Midbrain (tissue), 1 donor: ENCODE measurements around the gene DNAI2.

Experiments used
- DNase-seq: peaks from one replicate; lab custom pipeline; 2025; lab: John Stamatoyannopoulos, UW

The DNAI2 gene, protein sequence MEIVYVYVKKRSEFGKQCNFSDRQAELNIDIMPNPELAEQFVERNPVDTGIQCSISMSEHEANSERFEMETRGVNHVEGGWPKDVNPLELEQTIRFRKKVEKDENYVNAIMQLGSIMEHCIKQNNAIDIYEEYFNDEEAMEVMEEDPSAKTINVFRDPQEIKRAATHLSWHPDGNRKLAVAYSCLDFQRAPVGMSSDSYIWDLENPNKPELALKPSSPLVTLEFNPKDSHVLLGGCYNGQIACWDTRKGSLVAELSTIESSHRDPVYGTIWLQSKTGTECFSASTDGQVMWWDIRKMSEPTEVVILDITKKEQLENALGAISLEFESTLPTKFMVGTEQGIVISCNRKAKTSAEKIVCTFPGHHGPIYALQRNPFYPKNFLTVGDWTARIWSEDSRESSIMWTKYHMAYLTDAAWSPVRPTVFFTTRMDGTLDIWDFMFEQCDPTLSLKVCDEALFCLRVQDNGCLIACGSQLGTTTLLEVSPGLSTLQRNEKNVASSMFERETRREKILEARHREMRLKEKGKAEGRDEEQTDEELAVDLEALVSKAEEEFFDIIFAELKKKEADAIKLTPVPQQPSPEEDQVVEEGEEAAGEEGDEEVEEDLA

DNA sequence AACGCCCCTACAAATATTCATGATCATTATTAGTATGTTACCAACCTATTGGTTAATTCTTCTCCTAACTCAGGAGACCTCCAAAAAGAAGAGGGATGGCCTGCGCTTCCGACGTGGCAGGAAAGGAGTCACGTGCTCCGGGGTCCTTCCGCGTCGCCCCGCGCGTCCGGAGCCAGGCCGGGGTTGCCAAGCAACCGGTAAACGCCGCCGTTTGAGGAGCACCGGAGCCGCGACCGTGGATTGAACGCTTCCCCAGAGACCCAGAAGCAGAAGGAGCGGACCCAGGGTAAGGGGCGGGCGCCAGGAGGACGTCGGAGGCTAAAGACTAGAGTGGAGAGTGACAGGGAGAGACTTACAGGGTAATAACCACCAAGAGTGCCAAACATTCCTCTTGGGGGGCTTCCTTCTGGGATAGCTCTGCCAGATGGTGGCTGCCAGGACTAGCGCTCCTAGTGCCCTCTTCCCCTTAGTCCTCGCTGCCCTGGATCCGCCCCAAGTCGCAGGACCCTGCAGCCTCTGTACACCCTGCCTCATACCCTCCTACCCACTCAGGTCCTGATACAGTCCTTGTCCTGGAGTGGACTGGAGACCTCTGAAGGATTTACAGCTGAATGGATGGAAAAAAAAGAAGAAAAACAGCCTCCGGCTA is at the start of gene DNAI2:
Gene DNAI2, plus strand, starts transcription at position 175 of the 649 bp plus-strand sequence. CDS start 7,584 bp downstream, outside the sequence.
- DNase-seq: no peak

GRCh38 chr17:74224959-74225725 is 48.9 kb upstream of the DNAI2 start:
- DNase-seq: no peak

GRCh38 chr17:74226252-74226651 is 47.8 kb upstream of the DNAI2 start:
- no peak for DNase-seq

DNA sequence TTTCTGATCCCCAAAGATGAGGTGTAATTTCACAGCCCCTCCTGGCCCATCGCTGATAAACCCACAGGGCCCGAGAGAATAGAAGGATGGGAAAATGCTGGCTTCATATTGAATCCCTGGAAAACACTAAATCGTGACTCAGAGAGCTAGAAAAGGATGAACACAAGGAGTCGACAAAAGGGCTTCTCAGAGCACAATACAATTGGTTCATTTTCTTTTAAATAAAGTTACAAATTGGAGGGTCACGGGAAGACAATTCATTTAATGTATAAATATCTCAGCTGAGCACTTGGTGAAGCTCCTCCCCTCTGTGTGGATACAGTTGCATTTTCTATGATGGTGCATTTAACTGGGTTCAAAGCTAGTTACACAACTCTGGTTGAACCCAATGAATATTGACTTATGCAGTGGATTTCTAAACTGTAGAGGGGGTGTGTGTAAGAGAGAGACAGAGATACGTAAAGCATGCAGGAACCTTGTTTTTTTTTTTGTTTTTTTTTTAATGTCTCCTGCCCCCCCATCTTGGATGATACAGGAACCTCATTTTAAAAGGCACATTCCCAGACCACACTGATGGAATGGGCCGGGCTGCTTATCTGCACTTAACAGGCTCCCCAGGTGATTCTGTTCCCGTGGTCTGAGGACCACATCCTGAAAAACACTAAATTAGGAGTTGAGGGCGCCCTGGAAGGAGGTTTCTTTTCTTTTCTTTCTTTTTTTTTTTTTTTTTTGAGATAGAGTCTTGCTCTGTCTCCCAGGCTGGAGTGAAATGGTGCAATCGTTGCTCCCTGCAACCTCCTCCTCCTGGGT is 46.6 kb upstream of the DNAI2 start:
- DNase-seq: no peak

DNA sequence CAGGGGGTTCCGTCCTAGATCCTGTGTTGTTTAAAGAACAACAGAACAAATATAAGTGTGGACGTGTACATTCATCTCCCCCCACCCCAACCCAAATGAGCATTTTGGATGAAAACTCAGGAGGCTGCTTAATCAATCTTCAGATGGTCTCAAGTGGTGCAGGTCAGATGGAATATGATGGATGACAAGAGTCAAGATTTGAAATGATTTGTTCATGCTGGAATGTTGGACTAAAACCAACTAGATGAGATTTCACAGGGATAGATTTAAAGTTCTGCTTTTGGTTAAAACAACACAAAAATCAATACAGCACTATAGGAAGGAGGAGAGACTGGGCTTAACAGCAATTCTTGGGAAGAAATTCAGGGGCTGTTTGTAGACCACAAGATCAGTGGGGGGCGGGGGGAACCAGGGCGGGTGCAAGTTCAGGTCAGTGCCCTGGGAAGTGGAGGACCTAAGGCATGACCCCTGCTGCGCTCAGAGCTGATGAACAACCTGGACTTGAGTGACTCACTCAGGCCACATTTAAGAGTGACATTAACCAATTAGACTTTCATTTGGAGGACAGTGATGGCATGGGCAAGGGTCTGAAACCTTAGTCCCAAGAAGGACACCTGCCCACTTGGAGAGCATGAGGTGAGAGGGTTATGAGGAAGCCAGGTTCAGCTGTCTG is 45.6 kb upstream of the DNAI2 start:
- no peak for DNase-seq

DNA sequence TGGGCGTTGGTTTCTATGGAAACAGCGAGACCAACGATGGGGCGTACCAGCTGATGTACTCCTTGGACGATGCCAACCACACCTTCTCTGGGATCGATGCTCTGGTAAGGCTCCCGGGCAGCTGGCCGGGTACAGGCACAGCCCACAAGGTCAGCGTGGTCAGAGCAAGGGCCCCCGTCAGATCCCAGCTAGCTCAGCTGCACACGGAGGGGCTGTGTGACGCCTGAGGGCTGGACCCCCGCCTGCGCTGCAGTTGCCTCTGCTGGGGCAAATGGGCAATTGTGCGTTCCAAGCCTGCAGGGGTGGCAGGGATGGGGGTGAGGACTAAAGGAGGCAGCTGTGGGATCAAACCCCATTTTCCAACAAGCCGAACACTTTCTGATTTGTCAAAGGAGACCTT is 43.1 kb upstream of the DNAI2 start:
- DNase-seq: no peak

DNA sequence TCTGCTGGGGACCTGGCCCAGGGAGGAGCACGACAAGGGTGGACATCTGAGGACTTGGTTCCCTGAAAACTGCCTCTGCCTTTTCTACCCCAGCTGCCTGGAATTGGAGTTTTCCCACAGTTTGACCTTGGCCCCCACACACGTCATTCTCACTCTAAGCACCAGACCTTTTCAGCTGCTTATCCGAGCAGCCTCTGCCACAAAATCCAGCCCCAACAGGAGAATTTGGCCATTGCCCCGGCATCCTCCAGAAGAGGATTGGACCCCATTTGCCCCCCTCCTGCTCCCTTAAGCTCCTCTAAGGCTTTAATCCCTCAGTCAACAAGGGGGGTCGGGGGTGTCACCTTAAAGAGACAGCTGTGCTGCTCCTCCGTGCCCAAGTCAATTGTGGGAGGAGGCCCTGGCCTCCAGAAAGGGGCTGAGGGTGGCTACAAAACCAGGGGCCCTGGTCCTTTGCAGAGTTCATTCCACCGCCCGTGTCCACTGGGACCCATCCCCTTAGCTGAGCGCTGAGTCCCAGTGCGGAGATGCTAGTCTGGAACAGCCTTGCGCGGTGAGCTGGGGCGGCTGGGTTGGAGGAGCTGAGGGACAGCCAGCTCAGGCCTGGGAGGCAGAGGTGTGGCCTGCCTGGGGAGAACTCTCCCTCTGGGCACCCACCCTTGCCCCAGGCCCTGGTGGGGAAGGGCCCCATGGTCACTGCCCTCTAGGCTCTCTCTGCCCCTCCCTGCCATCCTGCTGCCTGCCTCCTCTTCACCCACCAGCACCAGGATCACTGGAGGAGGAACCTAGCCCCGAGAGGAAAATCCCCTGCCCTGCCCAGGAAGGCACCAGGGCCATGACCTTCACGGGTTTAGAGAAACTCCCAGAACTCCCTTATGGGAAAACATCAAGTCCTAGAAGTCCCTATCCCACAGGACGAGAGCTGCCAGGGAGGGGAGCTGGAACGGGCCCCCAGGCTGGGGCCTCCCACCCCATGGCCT is 41.8 kb upstream of the DNAI2 start:
- DNase-seq: no peak

DNA sequence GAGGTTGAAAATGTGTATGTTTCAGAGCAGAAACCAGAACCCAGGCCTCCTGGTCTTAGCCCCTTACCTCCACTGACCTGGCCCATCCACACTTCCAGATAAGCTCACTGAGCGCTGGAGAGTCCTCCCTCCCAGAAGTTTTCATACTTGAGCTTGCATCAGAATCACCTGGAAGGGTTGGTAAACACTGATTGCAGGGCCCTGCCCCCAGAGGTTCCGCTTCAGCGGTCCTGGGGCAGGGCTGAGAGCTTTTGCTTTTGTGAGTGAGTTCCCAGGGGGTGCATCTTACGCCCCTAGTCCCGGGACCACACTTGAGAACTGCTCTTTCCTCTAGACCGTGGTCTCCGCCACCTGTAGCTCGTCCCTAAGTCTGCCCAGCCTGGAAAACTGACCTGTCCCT is 40.1 kb upstream of the DNAI2 start:
- no peak for DNase-seq

DNA sequence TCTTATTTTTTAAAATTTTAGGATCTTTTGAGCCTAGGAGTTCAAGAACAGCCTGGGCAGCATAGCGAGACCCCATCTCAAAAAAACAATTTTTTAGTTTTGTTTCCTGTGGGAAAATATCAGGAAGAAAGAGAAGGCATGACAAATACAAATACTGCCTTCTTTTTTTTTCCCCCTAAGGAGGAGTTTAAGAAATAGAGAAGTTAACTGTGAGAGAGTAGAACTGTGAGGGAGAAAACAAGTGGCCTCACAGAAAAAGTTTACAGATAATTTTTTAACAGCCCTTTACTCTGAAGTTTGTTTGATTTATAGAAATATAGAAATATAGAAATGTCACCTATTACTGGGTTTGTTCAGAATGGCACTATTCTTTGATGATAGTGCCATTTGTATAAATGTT is 39.5 kb upstream of the DNAI2 start:
- DNase-seq: no peak

GRCh38 chr17:74235040-74235581 is 38.9 kb upstream of the DNAI2 start:
- DNase-seq: peak; percentile 87

- peak; percentile 37 for DNase-seq
Observed at GRCh38 chr17:74235911-74236371, 38.1 kb upstream of the DNAI2 start.

GRCh38 chr17:74237321-74237720 is 36.7 kb upstream of the DNAI2 start:
- no peak for DNase-seq

DNA sequence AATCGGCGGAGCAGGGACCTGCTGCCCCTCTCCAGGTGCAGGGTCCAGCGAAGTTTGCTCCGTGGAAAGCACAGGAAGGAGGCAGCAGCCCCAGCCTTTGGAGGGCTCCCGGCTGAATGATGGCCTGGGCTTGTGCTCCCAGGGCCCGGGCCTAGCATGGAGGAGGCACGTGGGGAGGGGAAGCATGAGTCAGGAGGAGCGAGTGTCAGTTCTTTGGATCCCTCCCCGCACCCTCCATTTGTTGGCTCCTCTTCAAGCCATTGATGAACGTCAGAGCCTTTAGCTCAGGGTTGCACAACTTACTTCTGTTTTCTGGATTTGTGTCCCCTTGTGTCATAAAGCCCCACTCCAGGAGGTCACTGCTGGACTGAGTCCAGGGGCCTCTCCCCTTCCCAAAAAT is 34.9 kb upstream of the DNAI2 start:
- no peak for DNase-seq

DNA sequence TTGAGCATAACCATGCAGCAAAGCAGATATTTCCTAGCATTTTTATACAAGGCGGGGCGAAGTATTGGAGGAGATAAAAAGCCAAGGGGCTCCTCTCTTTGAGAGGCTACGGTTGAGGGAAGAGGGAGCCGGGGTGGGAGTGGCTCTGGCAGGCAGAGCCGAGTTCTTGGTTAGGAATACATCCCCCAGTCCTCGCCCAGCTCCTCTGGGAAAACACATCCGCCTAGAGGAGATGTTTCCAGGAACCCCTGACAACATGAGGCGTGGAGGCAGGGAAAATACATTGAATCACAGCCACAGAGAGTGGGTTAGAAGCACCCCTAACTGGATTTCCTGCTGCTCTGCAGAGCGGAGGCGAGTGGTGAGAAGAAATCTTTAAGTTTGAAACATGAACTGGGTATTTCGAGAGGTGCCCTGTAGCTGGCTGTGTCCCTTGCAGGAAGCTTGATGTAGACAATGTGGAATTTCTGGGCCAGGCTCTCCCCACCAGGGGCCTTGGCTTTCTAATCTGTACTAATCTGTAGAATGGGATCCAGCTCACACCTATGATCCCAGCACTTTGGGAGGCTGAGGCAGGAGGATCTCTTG is 33.3 kb upstream of the DNAI2 start:
- DNase-seq: no peak

GRCh38 chr17:74241431-74241830 is 32.6 kb upstream of the DNAI2 start:
- DNase-seq: peak; percentile 59

DNA sequence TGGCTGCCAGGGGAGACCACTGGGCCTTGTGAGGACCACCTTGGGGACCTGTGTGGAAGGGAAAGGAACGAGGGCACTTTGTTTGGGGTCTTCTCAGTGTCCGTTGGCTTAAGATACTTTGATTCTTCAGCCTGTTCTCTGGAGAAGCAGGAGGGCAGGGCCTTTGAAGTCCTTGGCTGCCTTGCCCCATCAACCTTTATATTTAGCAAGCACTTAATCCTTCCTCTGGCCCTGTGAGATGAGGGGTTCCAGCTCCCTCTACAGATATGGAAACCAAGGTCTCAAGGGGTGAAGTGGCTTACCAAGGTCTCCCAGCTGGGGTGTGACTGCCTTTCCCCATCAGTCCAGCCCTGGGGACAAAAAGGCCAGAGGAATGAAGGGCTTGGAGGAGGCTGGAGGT is 32.2 kb upstream of the DNAI2 start:
- DNase-seq: no peak

- peak; percentile 61 for DNase-seq
Observed at GRCh38 chr17:74243013-74243755, 30.9 kb upstream of the DNAI2 start.

GRCh38 chr17:74244128-74244527 is 29.9 kb upstream of the DNAI2 start:
- DNase-seq: no peak
